ENCODE measurements around the gene PCNA. TPM values are rescaled to one million over a fixed set of nuclear protein-coding genes. Genes with fewer than 3 reads are reported as not detected.

Gene PCNA
- total and polyA plus RNA-seq, 2 experiments from 2014 or later, result 353 to 428 TPM

- H3K27ac ChIP-seq (ENCODE audit: low read depth), result no peak overlapping the region
- H3F3A ChIP-seq (replicated peaks; ENCODE audit: low read depth), result no peaks in the 10 kb centered on the region
- ATAC-seq, result no peak
- peaks cover 88% of the 10 kb centered on the region for H3K79me2 ChIP-seq (replicated peaks; ENCODE audit: insufficient read depth)
- Mint-ChIP-seq H3K36me3 (ENCODE audit: low read depth) (no peaks in the 10 kb centered on the region; the same call in 2 of the 3 replicates), H3K4me1 (peaks cover 10% of the 10 kb centered on the region; the same call in 2 of the 3 replicates), H3K4me3 (no peak overlapping the region), H3K9me3 (no peaks in the 10 kb centered on the region), H3K27me3 (ENCODE audit: insufficient read depth, low read depth, poor library complexity) (no peaks in the 10 kb centered on the region), H3K27ac (no peak overlapping the region)
- H3K4me3 ChIP-seq, result no peak overlapping the region
- DNase-seq (ENCODE audit: low spot score), result no peak
- no peaks in the 10 kb centered on the region for H3K36me3 ChIP-seq (ENCODE audit: insufficient read depth)
- no peaks in the 10 kb centered on the region; the same call in 1 of the 2 replicates for H3K4me1 ChIP-seq (ENCODE audit: insufficient read depth)
- H3K4me2 ChIP-seq, result no peak overlapping the region
- TF ChIP-seq POLR2AphosphoS5 (IDR thresholded peaks at IDR 0.05; ENCODE audit: low read depth), result no peak
- TF ChIP-seq STAT1 (IDR thresholded peaks at IDR 0.05; ENCODE audit: unreplicated experiment), result no peak
- no peak for TF ChIP-seq ZNF462 (CRISPR knock-in tag; IDR thresholded peaks at IDR 0.05)
- no peak for TF ChIP-seq EZH2phosphoT487 (IDR thresholded peaks at IDR 0.05; ENCODE audit: unreplicated experiment)
- TF ChIP-seq EZH2 (IDR thresholded peaks at IDR 0.05; ENCODE audit: low read depth, unreplicated experiment), result no peak
- no peak for TF ChIP-seq CREB1 (CRISPR knock-in tag; IDR thresholded peaks at IDR 0.05; ENCODE audit: low read depth)
- no peak for TF ChIP-seq REST (IDR thresholded peaks at IDR 0.05; ENCODE audit: unreplicated experiment)
- no peak for TF ChIP-seq CTCF (conservative IDR thresholded peaks at IDR 0.05; ENCODE audit: low read depth in 2 of 2)
- no peak for TF ChIP-seq ETS1 (IDR thresholded peaks at IDR 0.05)
- no peak for TF ChIP-seq ZNF114 (CRISPR knock-in tag; IDR thresholded peaks at IDR 0.05)
- TF ChIP-seq NANOG (IDR thresholded peaks at IDR 0.05; ENCODE audit: borderline replicate concordance), result no peak
- TF ChIP-seq ZNF331 (CRISPR knock-in tag; IDR thresholded peaks at IDR 0.05; ENCODE audit: low read depth), result no peak
- TF ChIP-seq JUNB (IDR thresholded peaks at IDR 0.05; ENCODE audit: unreplicated experiment), result no peak
- H2AFZ ChIP-seq, result no peak overlapping the region
- H4K20me1 ChIP-seq (replicated peaks; ENCODE audit: insufficient read depth), result peaks cover 27% of the 10 kb centered on the region
- H3K9me2 ChIP-seq (ENCODE audit: insufficient read depth), result no peaks in the 10 kb centered on the region
- H3K27me3 ChIP-seq (ENCODE audit: insufficient read depth), result no peaks in the 10 kb centered on the region
These were observed 27.3 kb upstream of the PCNA start for GRCh38 chr20:5146871-5147592.
